Endothelial cell of umbilical vein (primary cell): Measurements from ENCODE around the gene DUS2. TPM values are rescaled to one million over a fixed set of nuclear protein-coding genes. Genes with fewer than 3 reads are reported as not detected.
"Not testable (repeated sequence)": the region's sequence is repeated elsewhere in the genome, so short reads cannot be mapped to it uniquely, and the experiment has no call there.

Experiments used
- BruUV-seq: library from RNA; stranded (reverse); fragments of 400-500 nt; replicated peaks from 2 replicates; lab custom pipeline; 2021; lab: Mats Ljungman, UMichigan
- CTCF ChIA-PET: fragments of 300-600, 350-600 bp; sonication (Branson Sonifier 250); formaldehyde crosslinking; loops from one replicate; lab custom pipeline; 2021; ENCODE audit warnings: antibody characterized with exemption, inconsistent platforms; lab: Charles Lee
- POLR2A ChIA-PET: fragments of 300-600, 350-600 bp; sonication (Branson Sonifier 250); formaldehyde crosslinking; loops from one replicate; lab custom pipeline; 2021; ENCODE audit warnings: antibody characterized with exemption, inconsistent platforms; lab: Charles Lee
- DNase-seq: peaks from one replicate; pipeline ENCODE4 v3.0.0-alpha.2; 2011; ENCODE audit warnings: low read depth, low spot score
- FAIRE-seq: peaks from 2 replicates; lab custom pipeline; 2011; peaks lifted over from hg19 to GRCh38; lab: Jason Lieb, UNC
- H2AFZ ChIP-seq: 2 replicates; pipeline ENCODE4 v1.6.0; 2012; ENCODE audit warnings: low read depth, low read length, control low read depth, inconsistent platforms
- H3K27ac ChIP-seq: 2 replicates; pipeline ENCODE4 v1.5.1; 2011; ENCODE audit warnings: low read depth, mild to moderate bottlenecking, control low read depth, low read length, moderate library complexity; ENCODE audit not compliant: insufficient read depth
- H3K27me3 ChIP-seq, 2 experiments: 2 replicates each; pipeline versions ENCODE4 v1.6.0 to v1.6.1; 2011; ENCODE audit warnings: low read length in 2 of 2, mixed read lengths in 1 of 2; ENCODE audit not compliant: control insufficient read depth in 2 of 2, insufficient read depth in 2 of 2
- H3K36me3 ChIP-seq, 2 experiments: 2 replicates in 1 of 2; 3 replicates in 1 of 2; pipeline ENCODE4 v1.5.1; 2011; ENCODE audit warnings: low read length in 2 of 2, mild to moderate bottlenecking in 1 of 2, moderate library complexity in 1 of 2; ENCODE audit not compliant: control insufficient read depth in 2 of 2, insufficient read depth in 2 of 2; ENCODE audit errors: extremely low read depth in 1 of 2
- H3K4me1 ChIP-seq: 3 replicates; pipeline ENCODE4 v1.5.1; 2011; ENCODE audit warnings: mild to moderate bottlenecking, low read length; ENCODE audit not compliant: control insufficient read depth, insufficient read depth; ENCODE audit errors: extremely low read depth
- H3K4me2 ChIP-seq: 2 replicates; pipeline ENCODE4 v1.6.1; 2011; ENCODE audit warnings: low read length, control low read depth, mixed read lengths; ENCODE audit not compliant: insufficient read depth
- H3K4me3 ChIP-seq, 3 experiments: fragments of 200-600 bp in 1 of 3; sonication (generic), shearing (Covaris generic) in 1 of 3; replicated peaks in 1 of 3; 2 replicates each; pipeline ENCODE4 v1.5.1; 2011 to 2016; ENCODE audit warnings: control low read depth in 3 of 3, low read length in 3 of 3, mild to moderate bottlenecking in 2 of 3, inconsistent platforms in 1 of 3, low read depth in 1 of 3, moderate library complexity in 1 of 3; ENCODE audit not compliant: insufficient read depth in 1 of 3
- H3K79me2 ChIP-seq: 2 replicates; pipeline ENCODE4 v1.6.0; 2012; ENCODE audit warnings: low read length, inconsistent platforms; ENCODE audit not compliant: control insufficient read depth, insufficient read depth
- H3K9ac ChIP-seq: replicated peaks from 2 replicates; pipeline ENCODE3; 2011; ENCODE audit warnings: low read length, control low read depth; ENCODE audit not compliant: insufficient read depth; ENCODE audit errors: extremely low read depth
- H3K9me1 ChIP-seq: replicated peaks from 3 replicates; pipeline ENCODE4 v1.6.0; 2011; ENCODE audit warnings: mild to moderate bottlenecking, low read length; ENCODE audit not compliant: control insufficient read depth, insufficient read depth; ENCODE audit errors: extremely low read depth
- H3K9me3 ChIP-seq: replicated peaks from 2 replicates; pipeline ENCODE4 v1.5.1; 2012; ENCODE audit warnings: low read length, inconsistent platforms; ENCODE audit not compliant: control insufficient read depth, insufficient read depth
- H4K20me1 ChIP-seq: replicated peaks from 2 replicates; pipeline ENCODE3; 2011; ENCODE audit warnings: mild to moderate bottlenecking, low read length; ENCODE audit not compliant: control insufficient read depth, insufficient read depth; ENCODE audit errors: extremely low read depth
- EZH2 ChIP-seq: IDR thresholded peaks from 2 replicates; pipeline ENCODE4 v1.6.1; 2012; ENCODE audit warnings: borderline replicate concordance, low read depth, mild to moderate bottlenecking, moderate library complexity, low read length, inconsistent platforms; ENCODE audit not compliant: severe bottlenecking
- dilution Hi-C: fragments of 300-500 bp; cut with MboI; formaldehyde crosslinking; loops from one replicate; pipeline ENCODE4 v1.15.0; 2019; ENCODE audit warnings: low sequenced_read_pairs; ENCODE audit not compliant: extremely low pct_ligation_motif_present
- intact Hi-C: fragments of 100-400 bp; cut with micrococcal nuclease; formaldehyde crosslinking; loops from one replicate; pipeline ENCODE4 v1.10.0; 2022
- polyA plus RNA-seq, 4 experiments: library from polyadenylated mRNA; depleted of rRNA in 3 of 4; stranded (reverse) in 3 of 4; unstranded in 1 of 4; fragments of >200 nt; gene quantifications; 2 replicates each; pipeline versions ENCODE4 v1.2.1 to v1.2.3, GENCODE V29; 2011 to 2012; ENCODE audit warnings: missing spikeins in 1 of 4
- total RNA-seq: library from RNA; stranded (reverse); gene quantifications from 2 replicates; pipeline ENCODE4 v1.2.3, GENCODE V29; 2021

Gene DUS2
- total and polyA plus RNA-seq, 2 donors (not counting 3 experiments of a cell fraction or from before 2014, with no cell fraction given) = 16.4 to 21.7 TPM

DNA sequence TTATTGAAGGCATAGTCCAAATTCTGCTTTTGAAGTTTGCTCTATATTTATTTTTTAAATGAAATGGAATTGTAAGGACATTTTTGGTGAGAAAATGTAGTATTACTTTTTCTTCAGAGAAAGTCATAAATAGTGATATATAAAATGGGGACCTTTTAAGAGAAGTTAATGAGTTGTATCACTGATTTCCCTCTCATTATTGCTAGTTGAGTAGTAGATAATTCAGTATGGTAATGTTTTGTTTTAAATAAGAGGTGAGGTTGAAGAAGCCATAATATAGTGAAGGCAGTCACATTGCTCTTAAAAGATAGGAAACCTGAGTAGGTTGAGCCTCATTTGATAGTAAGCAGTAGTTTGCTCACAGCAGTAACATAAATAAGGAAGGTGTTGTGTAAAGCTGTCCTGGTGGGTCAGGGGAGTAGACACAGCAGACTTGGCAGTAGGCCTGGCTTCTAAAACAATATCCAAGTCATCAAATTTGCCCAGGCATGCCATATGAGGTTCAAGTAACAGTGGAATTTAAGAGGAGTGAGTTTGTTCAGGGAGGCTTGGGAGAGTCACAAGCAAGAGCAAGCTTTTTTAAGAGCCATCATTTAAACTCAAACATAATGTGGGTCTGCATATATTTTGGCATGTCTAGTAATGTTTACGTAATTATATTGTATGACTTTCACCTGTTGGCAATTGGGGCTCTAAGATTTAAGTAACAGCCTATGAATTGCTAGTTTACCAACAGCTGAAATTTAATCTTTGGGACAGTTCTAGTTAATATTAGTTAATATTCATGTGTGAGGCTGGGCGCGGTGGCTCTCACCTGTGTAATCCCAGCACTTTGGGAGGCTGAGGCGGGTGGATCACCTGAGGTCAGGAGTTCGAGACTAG is 68.5 kb downstream of the DUS2 start:
- no peaks in the 10 kb centered on the region for H3K36me3 ChIP-seq
- no peak overlapping the region for H3K4me2 ChIP-seq
- H3K79me2 ChIP-seq = peaks cover 88% of the 10 kb centered on the region
- no peaks in the 10 kb centered on the region for H3K9me3 ChIP-seq
- H3K9me1 ChIP-seq = no peaks in the 10 kb centered on the region
- no peak overlapping the region for H3K27ac ChIP-seq
- H3K9ac ChIP-seq = no peak overlapping the region
- peaks cover 14% of the 10 kb centered on the region for H3K4me1 ChIP-seq
- DNase-seq (peak; percentile 74), FAIRE-seq (no peak)
- no peak overlapping the region for H2AFZ ChIP-seq
- ChIA-PET POLR2A (no interaction called here), CTCF (interaction anchor here (4.1 kb wide), 1 partner anchor 137 kb away, joined by 57 read pairs; no protein-coding TSS in a partner anchor)
- H3K4me3 ChIP-seq = no peak overlapping the region
- H4K20me1 ChIP-seq = peaks cover 4% of the 10 kb centered on the region
- intact Hi-C loops (no loop called here), dilution Hi-C loops (no loop called here)
- no peaks in the 10 kb centered on the region for H3K27me3 ChIP-seq
- no TSS peak for BruUV-seq
- TF ChIP-seq EZH2 = no peak

DNA sequence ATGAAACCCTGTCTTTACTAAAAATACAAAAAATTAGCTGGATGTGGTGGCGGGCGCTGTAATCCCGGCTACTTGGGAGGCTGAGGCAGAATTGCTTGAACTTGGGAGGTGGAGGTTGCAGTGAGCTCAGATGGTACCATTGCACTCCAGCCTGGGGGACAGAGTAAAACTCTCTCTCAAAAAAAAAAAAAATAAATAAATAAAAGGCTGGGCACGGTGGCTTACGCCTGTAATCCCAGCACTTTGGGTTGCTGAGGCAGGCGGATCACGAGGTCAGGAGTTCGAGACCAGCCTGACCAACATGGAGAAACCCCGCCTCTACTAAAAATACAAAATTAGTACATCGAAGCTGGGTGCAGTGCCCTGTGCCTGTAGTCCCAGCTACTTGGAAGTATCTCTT is 69.2 kb downstream of the DUS2 start:
- FAIRE-seq, H2AFZ ChIP-seq, H3K9me1 ChIP-seq, H3K4me3 ChIP-seq, H3K36me3 ChIP-seq, BruUV-seq, H3K9ac ChIP-seq, POLR2A ChIA-PET, H3K4me2 ChIP-seq, H4K20me1 ChIP-seq, dilution Hi-C loops, H3K4me1 ChIP-seq, H3K27me3 ChIP-seq, DNase-seq, intact Hi-C loops, H3K9me3 ChIP-seq, H3K27ac ChIP-seq: not testable (repeated sequence)
- peaks cover 88% of the 10 kb centered on the region for H3K79me2 ChIP-seq
- CTCF ChIA-PET = interaction anchor here (1.0 to 4.1 kb wide), 3 partner anchors 11 to 137 kb away, joined by 3 to 57 read pairs (median 4); no protein-coding TSS in a partner anchor
